Mucosa of descending colon (tissue), 3 donors: ENCODE results near the gene GORAB. TPM values are rescaled to one million over a fixed set of nuclear protein-coding genes. Genes with fewer than 3 reads are reported as not detected.

Source experiments
- ATAC-seq: fragments of 200-7000 bp; cut with Tn5 transposase; one replicate; pipeline ENCODE4 v1.9.1; 2020; ENCODE audit warnings: mild to moderate bottlenecking, moderate library complexity
- DNase-seq, 3 donors: peaks; one replicate each; pipeline ENCODE4 v3.0.0-alpha.2; 2020
- H3K36me3 ChIP-seq: fragments of 200-600 bp; one replicate; pipeline ENCODE4 v1.8.0; 2021; ENCODE audit warnings: low read depth, mild to moderate bottlenecking
- H3K4me1 ChIP-seq: fragments of 200-600 bp; one replicate; pipeline ENCODE4 v1.8.0; 2021; ENCODE audit warnings: low read depth, mild to moderate bottlenecking
- H3K4me3 ChIP-seq: fragments of 200-600 bp; one replicate; pipeline ENCODE4 v1.8.0; 2021; ENCODE audit warnings: mild to moderate bottlenecking
- H3K9me3 ChIP-seq: fragments of 200-600 bp; one replicate; pipeline ENCODE4 v1.8.0; 2021; ENCODE audit warnings: mild to moderate bottlenecking
- CTCF ChIP-seq: fragments of 200-600 bp; IDR thresholded peaks from one replicate; pipeline ENCODE4 v1.8.0; 2022; ENCODE audit warnings: antibody characterized with exemption, mild to moderate bottlenecking
- intact Hi-C, 2 donors: fragments of 100-400 bp; cut with DNase I in 1 of 2; cut with micrococcal nuclease in 1 of 2; formaldehyde crosslinking; loops; one replicate each; pipeline versions ENCODE4 v1.11.0 to v1.11.1; 2022; cut with DNase I, micrococcal nuclease
- total RNA-seq, 3 donors: library from RNA; stranded (reverse); fragmentation: NEBNext Ultra II Directional in 2 of 3; extraction: Animal tissue kit (Norgen Biotek cat#: 25700) in 2 of 3; gene quantifications; one replicate each; pipeline versions ENCODE4 v1.2.1 to v1.2.4, GENCODE V29; 2021 to 2023
- donor health status: DM: no; HTN: no; CAD: no; lungs with moderate emphysema.
- donor health status: DM: no; HTN: no; CAD: no.
- donor health status: DM: no; HTN: yes; CAD: no.

Gene GORAB
- total RNA-seq, 3 donors from 2014 or later, result 18.0 to 26.9 (median 20.7) TPM

GRCh38 chr1:170538687-170539086 is 6.7 kb downstream of the GORAB start:
- intact Hi-C loops, result no loop called here
- DNase-seq (no peak), ATAC-seq (no peak)
- peaks cover 6% of the 10 kb centered on the region for H3K36me3 ChIP-seq
- H3K4me3 ChIP-seq, result no peak overlapping the region
- H3K4me1 ChIP-seq, result peaks cover 11% of the 10 kb centered on the region
- H3K9me3 ChIP-seq, result no peaks in the 10 kb centered on the region
- TF ChIP-seq CTCF, result no peak

GRCh38 chr1:170539154-170539553 is 7.2 kb downstream of the GORAB start:
- ATAC-seq (no peak), DNase-seq (no peak)
- H3K36me3 ChIP-seq, result peaks cover 6% of the 10 kb centered on the region
- no peak for TF ChIP-seq CTCF
- peaks cover 11% of the 10 kb centered on the region for H3K4me1 ChIP-seq
- intact Hi-C loops, result no loop called here
- no peak overlapping the region for H3K4me3 ChIP-seq
- no peaks in the 10 kb centered on the region for H3K9me3 ChIP-seq

- ATAC-seq (no peak), DNase-seq (no peak)
- TF ChIP-seq CTCF, result no peak
- intact Hi-C loops, result no loop called here
- H3K36me3 ChIP-seq, result peaks cover 6% of the 10 kb centered on the region
- H3K4me3 ChIP-seq, result no peak overlapping the region
- no peaks in the 10 kb centered on the region for H3K9me3 ChIP-seq
- no peaks in the 10 kb centered on the region for H3K4me1 ChIP-seq
Observed at GRCh38 chr1:170544624-170545023, 12.7 kb downstream of the GORAB start.

- ATAC-seq, result no peak
- Histone ChIP-seq H3K36me3 (peaks cover 6% of the 10 kb centered on the region), H3K9me3 (no peaks in the 10 kb centered on the region)
Observed at GRCh38 chr1:170545476-170545875, 13.5 kb downstream of the GORAB start.

GRCh38 chr1:170547255-170547654 is 15.3 kb downstream of the GORAB start:
- Histone ChIP-seq H3K9me3 (no peaks in the 10 kb centered on the region), H3K4me3 (no peak overlapping the region), H3K36me3 (peaks cover 6% of the 10 kb centered on the region), H3K4me1 (no peaks in the 10 kb centered on the region)
- no peak for TF ChIP-seq CTCF
- intact Hi-C loops, result no loop called here
- DNase-seq, result no peak
- ATAC-seq, result no peak

More at GRCh38 chr1:170545476-170545875, 13.5 kb downstream of the GORAB start:
- Histone ChIP-seq H3K4me3 (no peak overlapping the region), H3K4me1 (no peaks in the 10 kb centered on the region)
- intact Hi-C loops, result no loop called here
- no peak for DNase-seq
- no peak for TF ChIP-seq CTCF

GRCh38 chr1:170548497-170548896 is 16.5 kb downstream of the GORAB start:
- TF ChIP-seq CTCF, result no peak
- intact Hi-C loops, result no loop called here

More at GRCh38 chr1:170548497-170548896, 16.5 kb downstream of the GORAB start:
- no peaks in the 10 kb centered on the region for H3K36me3 ChIP-seq
- H3K9me3 ChIP-seq, result no peaks in the 10 kb centered on the region
- ATAC-seq (no peak), DNase-seq (no peak)
- H3K4me1 ChIP-seq, result no peaks in the 10 kb centered on the region
- H3K4me3 ChIP-seq, result no peak overlapping the region
